Measurements from ENCODE around the gene C5orf63.
"Not testable (repeated sequence)": the region's sequence is repeated elsewhere in the genome, so short reads cannot be mapped to it uniquely, and the experiment has no call there.

GRCh38 chr5:127108624-127109260 is 35.4 kb upstream of the C5orf63 start:
- TF ChIP-seq SP1 (IDR thresholded peaks at IDR 0.05); HDGF (IDR thresholded peaks at IDR 0.05; ENCODE audit: borderline replicate concordance); FOXM1 (IDR thresholded peaks at IDR 0.05; ENCODE audit: borderline replicate concordance); FOXK2 (IDR thresholded peaks at IDR 0.05): not testable (repeated sequence)

Data from HEK293T (cell line).